Parathyroid adenoma (tissue), 2 donors: Measurements from ENCODE around the gene SPATA19.

Experiments
- H2AFZ ChIP-seq: fragments of 300-600 bp; sonication (generic); one replicate; pipeline ENCODE4 v1.7.0; 2017; ENCODE audit warnings: antibody characterized with exemption, mild to moderate bottlenecking
- H3K27ac ChIP-seq: fragments of 300-600 bp; sonication (generic); one replicate; pipeline ENCODE4 v1.7.0; 2017
- H3K27me3 ChIP-seq: fragments of 300-600 bp; sonication (generic); one replicate; pipeline ENCODE4 v1.7.0; 2017; ENCODE audit warnings: low read length; ENCODE audit not compliant: control insufficient read depth, insufficient read depth
- H3K36me3 ChIP-seq: fragments of 300-600 bp; sonication (generic); one replicate; pipeline ENCODE4 v1.7.0; 2017; ENCODE audit warnings: low read length; ENCODE audit not compliant: control insufficient read depth, insufficient read depth
- H3K4me1 ChIP-seq: fragments of 300-600 bp; sonication (generic); one replicate; pipeline ENCODE4 v1.7.0; 2017; ENCODE audit warnings: control low read depth
- H3K4me2 ChIP-seq: fragments of 300-600 bp; sonication (generic); one replicate; pipeline ENCODE4 v1.7.0; 2017; ENCODE audit warnings: low read length
- H3K4me3 ChIP-seq: fragments of 300-600 bp; sonication (generic); one replicate; pipeline ENCODE4 v1.7.0; 2017; ENCODE audit warnings: low read depth, low read length
- H3K79me2 ChIP-seq: fragments of 300-600 bp; sonication (generic); one replicate; pipeline ENCODE4 v1.7.0; 2017; ENCODE audit warnings: control low read depth
- H3K9ac ChIP-seq: fragments of 300-600 bp; sonication (generic); one replicate; pipeline ENCODE4 v1.7.0; 2017; ENCODE audit warnings: mild to moderate bottlenecking
- H3K9me3 ChIP-seq: fragments of 300-600 bp; sonication (generic); one replicate; pipeline ENCODE4 v1.7.0; 2017; ENCODE audit warnings: low read length; ENCODE audit not compliant: control insufficient read depth
- TF ChIP-seq, protein P1 (sequence below): fragments of 300-600 bp; sonication (generic); IDR thresholded peaks from one replicate; pipeline ENCODE4 v1.7.0; 2017; ENCODE audit warnings: antibody characterized with exemption, mild to moderate bottlenecking
- donor health status: primary hyperparathyroidism.

Gene SPATA19

DNA sequence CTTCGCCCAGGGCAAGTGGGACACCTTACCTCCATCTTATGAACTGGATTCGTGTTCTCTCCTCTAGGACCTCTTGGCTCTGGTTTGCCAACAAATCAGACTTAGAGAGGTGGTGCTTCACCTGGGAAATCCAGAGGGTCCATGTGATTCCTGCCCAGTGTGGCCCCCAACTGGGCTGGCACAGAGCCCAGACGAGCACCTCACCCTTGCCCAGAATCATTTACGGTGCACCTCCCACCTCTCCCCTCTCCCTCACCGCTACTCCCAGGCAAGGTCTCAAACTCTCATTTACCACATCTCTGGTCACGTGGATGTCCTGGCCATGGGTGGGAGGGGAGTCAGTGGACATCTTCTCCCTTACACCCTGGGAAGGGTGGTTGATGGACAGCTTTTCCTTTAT lies 1.1 kb downstream of the SPATA19 start:
- H3K4me3 ChIP-seq: no peak overlapping the region
- no peak overlapping the region for H2AFZ ChIP-seq
- H3K4me2 ChIP-seq: no peak overlapping the region
- H3K27ac ChIP-seq: no peak overlapping the region
- H3K4me1 ChIP-seq: no peaks in the 10 kb centered on the region
- H3K9me3 ChIP-seq: no peaks in the 10 kb centered on the region
- H3K27me3 ChIP-seq: no peaks in the 10 kb centered on the region
- H3K36me3 ChIP-seq: no peaks in the 10 kb centered on the region
- TF ChIP-seq, protein P1, sequence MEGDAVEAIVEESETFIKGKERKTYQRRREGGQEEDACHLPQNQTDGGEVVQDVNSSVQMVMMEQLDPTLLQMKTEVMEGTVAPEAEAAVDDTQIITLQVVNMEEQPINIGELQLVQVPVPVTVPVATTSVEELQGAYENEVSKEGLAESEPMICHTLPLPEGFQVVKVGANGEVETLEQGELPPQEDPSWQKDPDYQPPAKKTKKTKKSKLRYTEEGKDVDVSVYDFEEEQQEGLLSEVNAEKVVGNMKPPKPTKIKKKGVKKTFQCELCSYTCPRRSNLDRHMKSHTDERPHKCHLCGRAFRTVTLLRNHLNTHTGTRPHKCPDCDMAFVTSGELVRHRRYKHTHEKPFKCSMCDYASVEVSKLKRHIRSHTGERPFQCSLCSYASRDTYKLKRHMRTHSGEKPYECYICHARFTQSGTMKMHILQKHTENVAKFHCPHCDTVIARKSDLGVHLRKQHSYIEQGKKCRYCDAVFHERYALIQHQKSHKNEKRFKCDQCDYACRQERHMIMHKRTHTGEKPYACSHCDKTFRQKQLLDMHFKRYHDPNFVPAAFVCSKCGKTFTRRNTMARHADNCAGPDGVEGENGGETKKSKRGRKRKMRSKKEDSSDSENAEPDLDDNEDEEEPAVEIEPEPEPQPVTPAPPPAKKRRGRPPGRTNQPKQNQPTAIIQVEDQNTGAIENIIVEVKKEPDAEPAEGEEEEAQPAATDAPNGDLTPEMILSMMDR: no peak
- H3K79me2 ChIP-seq: no peaks in the 10 kb centered on the region
- H3K9ac ChIP-seq: no peak overlapping the region

DNA sequence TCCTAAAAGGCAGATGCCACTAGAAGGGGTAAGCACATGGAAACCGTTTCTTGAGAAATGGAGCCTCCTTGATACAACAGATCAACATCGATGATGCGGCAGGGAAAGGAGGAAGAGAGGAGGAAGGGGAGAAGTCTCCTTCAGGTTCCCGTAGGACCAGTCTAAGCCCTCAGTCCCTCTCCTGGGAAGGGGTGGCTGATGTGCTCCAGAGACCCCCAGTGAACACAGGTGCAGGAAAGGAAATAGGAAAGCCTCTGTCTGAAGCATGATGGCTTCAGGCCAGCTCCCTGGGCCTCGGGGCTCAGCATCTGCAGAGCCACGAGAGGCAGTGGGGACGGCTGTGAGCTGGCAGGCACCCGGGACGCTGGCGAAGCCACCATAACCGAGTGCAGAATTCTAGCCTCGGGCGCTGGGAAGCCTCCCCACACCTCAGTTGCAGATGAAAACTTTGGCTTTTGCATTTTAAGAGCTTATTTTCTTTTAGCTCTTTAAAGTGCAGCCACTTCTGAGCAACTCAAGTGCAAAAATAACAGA lies 1.8 kb downstream of the SPATA19 start:
- Histone ChIP-seq H3K27me3 (no peaks in the 10 kb centered on the region), H2AFZ (no peak overlapping the region), H3K9ac (no peak overlapping the region), H3K9me3 (no peaks in the 10 kb centered on the region), H3K4me3 (no peak overlapping the region), H3K4me2 (no peak overlapping the region), H3K79me2 (no peaks in the 10 kb centered on the region), H3K4me1 (no peaks in the 10 kb centered on the region), H3K27ac (no peak overlapping the region), H3K36me3 (no peaks in the 10 kb centered on the region)
- TF ChIP-seq, protein P1: no peak

DNA sequence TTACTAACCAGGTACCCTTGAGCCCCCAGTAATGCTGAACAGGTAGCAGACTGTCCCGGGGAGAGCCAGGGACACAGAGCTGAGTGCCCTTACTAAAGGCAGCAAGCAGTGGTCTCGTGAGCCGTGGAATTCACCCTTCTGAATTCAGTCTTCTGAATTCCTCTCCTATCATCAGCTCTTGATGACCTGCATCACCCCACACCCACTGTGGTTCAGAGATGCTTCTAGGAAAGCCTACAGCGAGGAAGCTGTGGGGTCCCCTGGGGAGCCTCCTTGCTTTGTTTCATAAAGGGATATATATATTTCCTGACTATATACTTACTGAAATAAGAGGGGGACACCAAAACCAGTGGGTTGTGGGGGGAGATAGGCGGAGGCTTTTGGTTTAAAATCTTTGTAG lies 2.6 kb downstream of the SPATA19 start:
- no peaks in the 10 kb centered on the region for H3K27me3 ChIP-seq
- no peaks in the 10 kb centered on the region for H3K4me1 ChIP-seq
- H2AFZ ChIP-seq: no peak overlapping the region
- no peaks in the 10 kb centered on the region for H3K9me3 ChIP-seq
- TF ChIP-seq, protein P1: no peak
- H3K27ac ChIP-seq: no peak overlapping the region
- no peaks in the 10 kb centered on the region for H3K36me3 ChIP-seq
- H3K9ac ChIP-seq: no peak overlapping the region
- H3K79me2 ChIP-seq: no peaks in the 10 kb centered on the region
- H3K4me3 ChIP-seq: no peak overlapping the region
- H3K4me2 ChIP-seq: no peak overlapping the region

DNA sequence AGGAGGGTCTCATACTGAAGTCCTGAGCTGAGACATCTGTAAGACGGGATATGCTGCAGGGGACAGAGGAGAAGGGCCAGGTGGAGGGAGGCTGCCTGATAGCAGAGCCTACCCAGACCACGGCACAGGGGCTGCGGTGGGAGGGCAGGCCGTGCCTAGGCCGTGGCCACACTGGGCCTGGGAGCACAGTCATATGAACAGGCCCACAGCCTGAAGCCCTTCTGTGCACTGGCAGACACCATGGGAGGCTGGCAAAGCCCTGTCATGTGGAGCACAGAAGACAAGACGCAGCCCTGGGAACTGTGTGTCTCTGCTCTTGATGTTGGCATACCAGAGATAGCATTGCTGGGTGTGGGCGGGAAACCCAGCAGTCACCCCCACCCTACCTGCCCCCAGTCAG lies 3.3 kb downstream of the SPATA19 start:
- H3K27me3 ChIP-seq: no peaks in the 10 kb centered on the region
- no peak overlapping the region for H3K27ac ChIP-seq
- H3K4me3 ChIP-seq: no peak overlapping the region
- H3K9me3 ChIP-seq: no peaks in the 10 kb centered on the region
- TF ChIP-seq, protein P1: no peak
- no peak overlapping the region for H3K4me2 ChIP-seq
- H3K36me3 ChIP-seq: no peaks in the 10 kb centered on the region
- H2AFZ ChIP-seq: no peak overlapping the region
- H3K79me2 ChIP-seq: no peaks in the 10 kb centered on the region
- no peak overlapping the region for H3K9ac ChIP-seq
- no peaks in the 10 kb centered on the region for H3K4me1 ChIP-seq

DNA sequence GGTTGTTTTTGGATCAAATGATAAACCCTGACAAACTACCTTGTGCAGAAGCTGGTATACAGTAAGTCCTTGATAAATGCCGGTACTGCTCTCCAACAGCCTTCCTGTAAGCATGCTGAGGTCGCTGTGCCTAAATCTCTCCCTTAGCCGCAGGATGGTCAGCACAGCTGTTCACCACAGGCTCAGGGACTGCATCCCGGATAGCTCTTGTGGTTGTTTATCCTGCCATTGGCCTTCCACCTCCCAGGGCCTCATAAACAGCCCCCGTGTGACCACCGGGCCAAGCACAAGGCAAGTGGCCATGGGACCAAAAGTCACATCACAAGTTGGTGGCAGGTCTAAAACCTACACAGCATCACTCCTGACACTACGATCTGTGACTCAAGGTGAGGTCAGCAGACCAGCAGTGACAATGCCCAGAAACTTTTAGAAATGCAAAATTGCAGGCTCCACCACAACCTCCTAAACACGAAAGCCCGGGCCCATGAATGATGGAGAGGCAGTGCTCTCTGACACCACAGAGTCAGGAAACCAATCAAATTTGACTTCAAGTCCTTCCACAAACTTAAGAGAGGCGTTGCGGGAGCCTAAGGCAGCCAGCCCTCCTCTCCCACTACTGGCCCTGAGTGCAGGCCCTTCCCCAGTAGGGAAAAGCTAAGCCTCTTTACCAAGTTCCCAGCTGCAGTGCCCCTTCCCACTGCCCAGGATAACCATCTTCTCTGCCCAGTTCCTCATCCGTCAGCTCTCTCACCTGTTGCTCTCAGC lies 3.9 kb downstream of the SPATA19 start:
- Histone ChIP-seq H3K4me1 (no peaks in the 10 kb centered on the region), H3K27ac (no peak overlapping the region), H3K36me3 (no peaks in the 10 kb centered on the region), H3K4me3 (no peak overlapping the region), H3K9me3 (no peaks in the 10 kb centered on the region), H3K4me2 (no peak overlapping the region), H3K9ac (no peak overlapping the region), H3K27me3 (no peaks in the 10 kb centered on the region), H2AFZ (no peak overlapping the region), H3K79me2 (no peaks in the 10 kb centered on the region)
- TF ChIP-seq, protein P1: no peak
